Measurements from ENCODE around the gene ALPI. TPM values are rescaled to one million over a fixed set of nuclear protein-coding genes. Genes with fewer than 3 reads are reported as not detected.

ALPI gene
- total RNA-seq, 1 donor from 2014 or later, result not detected

- Mint-ChIP-seq H3K9me3 (no peaks in the 10 kb centered on the region), H3K27ac (ENCODE audit: unreplicated experiment) (no peak overlapping the region), H3K4me1 (peaks cover 5% of the 10 kb centered on the region), H3K4me3 (no peak overlapping the region), H3K36me3 (ENCODE audit: low read depth) (no peaks in the 10 kb centered on the region), H3K27me3 (ENCODE audit: low read depth) (peaks cover 40% of the 10 kb centered on the region)
- no peak for TF ChIP-seq CTCF (conservative IDR thresholded peaks at IDR 0.05)
- DNase-seq (ENCODE audit: low read depth, low spot score), result no peak
Measured at GRCh38 chr2:232482301-232483238, 26.6 kb downstream of the ALPI start.

- DNase-seq (ENCODE audit: low read depth, low spot score), result no peak
- no peaks in the 10 kb centered on the region for H3K9me3 Mint-ChIP-seq
- H3K27me3 Mint-ChIP-seq (ENCODE audit: low read depth), result peaks cover 46% of the 10 kb centered on the region
Measured at GRCh38 chr2:232483311-232483922, 27.5 kb downstream of the ALPI start.

DNA sequence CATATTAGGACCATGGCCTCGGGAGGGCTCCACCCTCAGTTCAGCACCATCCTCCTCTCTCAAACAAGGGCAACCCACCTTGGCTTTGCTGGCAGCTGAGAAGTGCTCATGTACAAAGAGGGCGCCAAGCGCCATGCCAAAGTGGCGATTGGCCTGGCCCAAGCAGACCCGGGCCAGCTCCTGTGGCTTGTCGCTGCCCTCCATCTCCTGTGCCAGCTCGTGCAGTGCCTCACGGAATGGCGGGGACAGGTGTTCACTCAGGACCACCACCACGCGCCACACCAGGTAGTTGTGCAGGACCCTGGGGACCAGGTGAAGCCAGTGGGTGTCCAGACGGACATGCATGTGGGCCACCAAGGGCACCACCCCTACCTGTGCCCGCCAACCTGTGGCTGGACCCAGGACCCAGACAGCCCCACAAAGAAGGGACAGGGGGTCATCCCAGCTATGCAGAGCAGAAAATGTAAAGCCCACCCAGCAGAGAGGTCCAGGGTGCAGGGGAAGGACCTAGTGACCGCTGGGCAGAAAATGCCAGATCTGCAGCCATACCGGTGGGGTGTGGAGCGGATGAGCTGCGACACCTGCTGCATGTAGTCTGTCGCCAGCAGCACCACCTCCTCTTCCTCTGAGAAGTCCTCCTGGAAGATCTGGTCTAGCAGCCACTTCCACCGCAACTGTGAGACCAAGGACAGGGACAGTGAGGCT, 28.1 kb downstream of the ALPI start:
- H3K27ac Mint-ChIP-seq (ENCODE audit: unreplicated experiment), result no peak overlapping the region
- H3K4me3 Mint-ChIP-seq, result no peak overlapping the region
- TF ChIP-seq CTCF (conservative IDR thresholded peaks at IDR 0.05), result no peak
- H3K9me3 Mint-ChIP-seq, result no peaks in the 10 kb centered on the region
- H3K36me3 Mint-ChIP-seq (ENCODE audit: low read depth), result no peaks in the 10 kb centered on the region
- H3K4me1 Mint-ChIP-seq, result peaks cover 9% of the 10 kb centered on the region
- DNase-seq (ENCODE audit: low read depth, low spot score), result no peak
- H3K27me3 Mint-ChIP-seq (ENCODE audit: low read depth), result peaks cover 53% of the 10 kb centered on the region

More at GRCh38 chr2:232483311-232483922, 27.5 kb downstream of the ALPI start:
- H3K4me3 Mint-ChIP-seq, result no peak overlapping the region
- TF ChIP-seq CTCF (conservative IDR thresholded peaks at IDR 0.05), result no peak
- H3K4me1 Mint-ChIP-seq, result peaks cover 5% of the 10 kb centered on the region
- H3K27ac Mint-ChIP-seq (ENCODE audit: unreplicated experiment), result no peak overlapping the region
- no peaks in the 10 kb centered on the region for H3K36me3 Mint-ChIP-seq (ENCODE audit: low read depth)

GRCh38 chr2:232484628-232485347, 28.8 kb downstream of the ALPI start:
- Mint-ChIP-seq H3K27me3 (ENCODE audit: low read depth) (peaks cover 60% of the 10 kb centered on the region), H3K4me1 (peaks cover 16% of the 10 kb centered on the region), H3K27ac (ENCODE audit: unreplicated experiment) (no peak overlapping the region), H3K4me3 (peak overlapping the region; percentile 78), H3K36me3 (ENCODE audit: low read depth) (no peaks in the 10 kb centered on the region), H3K9me3 (no peaks in the 10 kb centered on the region)
- no peak for TF ChIP-seq CTCF (conservative IDR thresholded peaks at IDR 0.05)
- no peak for DNase-seq (ENCODE audit: low read depth, low spot score)

DNA sequence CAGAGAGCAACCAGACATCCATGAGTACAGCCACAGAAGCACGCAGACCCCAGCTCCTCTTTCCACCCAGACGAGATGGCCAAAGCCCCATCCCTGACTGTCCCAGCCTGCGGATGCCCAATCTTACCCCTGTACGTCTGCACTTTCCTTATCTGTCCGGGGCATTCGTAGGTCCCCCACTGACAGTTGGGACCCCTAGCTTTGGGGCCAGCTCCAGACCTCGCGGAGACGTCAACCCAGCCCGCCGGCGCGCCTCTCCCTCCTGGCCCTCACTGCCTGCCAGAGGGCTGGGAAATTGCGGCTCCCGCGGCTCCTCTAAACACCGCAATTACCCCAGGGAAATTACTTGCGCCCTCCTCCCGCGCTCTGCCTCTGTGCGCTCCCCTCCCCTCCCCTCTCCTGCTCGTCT, 29.4 kb downstream of the ALPI start:
- TF ChIP-seq CTCF (conservative IDR thresholded peaks at IDR 0.05), result no peak
- H3K4me1 Mint-ChIP-seq, result peaks cover 16% of the 10 kb centered on the region
- H3K36me3 Mint-ChIP-seq (ENCODE audit: low read depth), result no peaks in the 10 kb centered on the region
- no peak for DNase-seq (ENCODE audit: low read depth, low spot score)
- H3K9me3 Mint-ChIP-seq, result no peaks in the 10 kb centered on the region
- H3K4me3 Mint-ChIP-seq, result peak overlapping the region; percentile 78
- H3K27me3 Mint-ChIP-seq (ENCODE audit: low read depth), result peaks cover 65% of the 10 kb centered on the region
- no peak overlapping the region for H3K27ac Mint-ChIP-seq (ENCODE audit: unreplicated experiment)

Measured in neural crest cell (in vitro differentiated cells).